GM21528 (cell line): ENCODE results near the gene FBLN5.

Experiments
- ATAC-seq: cut with Tn5 transposase; IDR thresholded peaks from one replicate; pipeline ENCODE4 v1.9.1; 2021; ENCODE audit warnings: mild to moderate bottlenecking, moderate library complexity; ENCODE audit not compliant: unreplicated experiment, low FRiP score

FBLN5 gene

GRCh38 chr14:91835920-91836843, 111.3 kb downstream of the FBLN5 start:
- peak; percentile 61 for ATAC-seq

- peak; percentile 16 for ATAC-seq
Observed at GRCh38 chr14:91835197-91835919, 112.1 kb downstream of the FBLN5 start.

GRCh38 chr14:91834571-91834970, 112.9 kb downstream of the FBLN5 start:
- ATAC-seq, result no peak

GRCh38 chr14:91831337-91831736, 116.2 kb downstream of the FBLN5 start:
- ATAC-seq, result no peak

- peak; percentile 66 for ATAC-seq
Observed at GRCh38 chr14:91830777-91831176, 116.7 kb downstream of the FBLN5 start.

GRCh38 chr14:91829511-91829910, 118.0 kb downstream of the FBLN5 start:
- ATAC-seq, result no peak

- no peak for ATAC-seq
Observed at GRCh38 chr14:91827746-91828145, 119.7 kb downstream of the FBLN5 start.
